AG09319 (cell line): ENCODE measurements around the gene KIRREL3.

Experiments
- DNase-seq: peaks from one replicate; pipeline ENCODE4 v3.0.0-alpha.2; 2010; ENCODE audit warnings: low read depth; ENCODE audit errors: extremely low read depth
- TF ChIP-seq, protein P1 (sequence below): IDR thresholded peaks from 2 replicates; pipeline ENCODE4 v1.5.1; 2011; ENCODE audit warnings: low read depth, mild to moderate bottlenecking, inconsistent platforms, low read length, moderate library complexity

KIRREL3 gene

GRCh38 chr11:126467046-126467370, 533.6 kb downstream of the KIRREL3 start:
- DNase-seq = no peak

GRCh38 chr11:126466236-126467045, 534.1 kb downstream of the KIRREL3 start:
- TF ChIP-seq, protein P1, sequence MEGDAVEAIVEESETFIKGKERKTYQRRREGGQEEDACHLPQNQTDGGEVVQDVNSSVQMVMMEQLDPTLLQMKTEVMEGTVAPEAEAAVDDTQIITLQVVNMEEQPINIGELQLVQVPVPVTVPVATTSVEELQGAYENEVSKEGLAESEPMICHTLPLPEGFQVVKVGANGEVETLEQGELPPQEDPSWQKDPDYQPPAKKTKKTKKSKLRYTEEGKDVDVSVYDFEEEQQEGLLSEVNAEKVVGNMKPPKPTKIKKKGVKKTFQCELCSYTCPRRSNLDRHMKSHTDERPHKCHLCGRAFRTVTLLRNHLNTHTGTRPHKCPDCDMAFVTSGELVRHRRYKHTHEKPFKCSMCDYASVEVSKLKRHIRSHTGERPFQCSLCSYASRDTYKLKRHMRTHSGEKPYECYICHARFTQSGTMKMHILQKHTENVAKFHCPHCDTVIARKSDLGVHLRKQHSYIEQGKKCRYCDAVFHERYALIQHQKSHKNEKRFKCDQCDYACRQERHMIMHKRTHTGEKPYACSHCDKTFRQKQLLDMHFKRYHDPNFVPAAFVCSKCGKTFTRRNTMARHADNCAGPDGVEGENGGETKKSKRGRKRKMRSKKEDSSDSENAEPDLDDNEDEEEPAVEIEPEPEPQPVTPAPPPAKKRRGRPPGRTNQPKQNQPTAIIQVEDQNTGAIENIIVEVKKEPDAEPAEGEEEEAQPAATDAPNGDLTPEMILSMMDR = no peak
- no peak for DNase-seq

More at GRCh38 chr11:126467046-126467370, 533.6 kb downstream of the KIRREL3 start:
- TF ChIP-seq, protein P1 = no peak

DNA sequence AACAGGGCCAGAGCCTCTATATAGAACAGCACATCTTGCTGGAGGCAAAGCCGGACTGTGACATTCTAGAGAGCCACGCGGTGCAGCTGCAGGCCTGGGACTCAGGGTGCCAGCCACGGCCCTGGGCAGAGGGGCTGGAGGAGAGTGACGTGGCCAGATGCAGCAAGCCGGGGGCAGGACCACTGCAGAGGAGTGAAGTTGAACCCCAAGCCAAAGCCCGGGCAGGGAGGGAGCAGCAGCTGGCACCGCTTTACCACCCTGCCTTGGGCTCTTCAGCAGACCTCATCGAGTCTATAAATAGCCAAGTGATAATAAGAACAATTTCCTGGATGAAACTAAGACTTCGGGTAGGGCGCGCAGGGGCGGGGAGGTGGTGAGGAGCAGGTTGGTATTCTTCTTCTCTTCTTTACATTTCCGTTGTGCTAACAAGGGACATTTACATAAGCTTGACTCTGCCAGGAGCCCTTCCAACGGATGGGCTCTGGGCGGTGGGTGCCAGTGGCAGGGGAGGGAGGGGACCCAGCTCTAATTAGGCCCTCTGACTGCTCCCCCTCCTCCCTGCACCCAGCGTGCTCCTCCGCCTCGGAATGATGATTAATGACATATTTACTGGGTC, 534.9 kb downstream of the KIRREL3 start:
- DNase-seq = no peak
- TF ChIP-seq, protein P1 = no peak

- TF ChIP-seq, protein P1 = no peak
- no peak for DNase-seq
Observed at GRCh38 chr11:126464796-126465195, 535.8 kb downstream of the KIRREL3 start.

- no peak for DNase-seq
- TF ChIP-seq, protein P1 = no peak
Observed at GRCh38 chr11:126462422-126462821, 538.1 kb downstream of the KIRREL3 start.

DNA sequence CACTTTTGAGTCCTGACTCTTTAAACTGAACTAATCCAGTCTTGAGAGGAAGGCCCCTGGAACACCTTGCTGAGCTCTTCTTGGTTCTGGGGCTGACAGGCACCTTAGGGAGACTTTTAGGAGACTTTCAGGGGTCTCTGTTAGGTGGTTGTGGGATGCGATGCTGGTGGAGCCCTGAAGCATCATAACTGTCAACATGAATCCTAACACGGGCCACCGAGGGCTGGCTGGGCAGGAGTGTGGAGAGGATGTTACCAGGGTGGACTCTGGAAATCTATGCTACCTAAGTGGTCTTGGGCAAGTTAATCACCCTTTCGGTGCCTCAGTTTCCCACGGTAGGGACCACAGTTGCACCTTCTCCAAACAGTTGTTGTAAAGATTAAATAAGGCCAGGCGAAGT, 538.6 kb downstream of the KIRREL3 start:
- TF ChIP-seq, protein P1 = no peak
- DNase-seq = no peak

GRCh38 chr11:126461096-126461440, 539.5 kb downstream of the KIRREL3 start:
- DNase-seq = no peak
- TF ChIP-seq, protein P1 = no peak
